Measurements from ENCODE around the gene KIF6.

DNA sequence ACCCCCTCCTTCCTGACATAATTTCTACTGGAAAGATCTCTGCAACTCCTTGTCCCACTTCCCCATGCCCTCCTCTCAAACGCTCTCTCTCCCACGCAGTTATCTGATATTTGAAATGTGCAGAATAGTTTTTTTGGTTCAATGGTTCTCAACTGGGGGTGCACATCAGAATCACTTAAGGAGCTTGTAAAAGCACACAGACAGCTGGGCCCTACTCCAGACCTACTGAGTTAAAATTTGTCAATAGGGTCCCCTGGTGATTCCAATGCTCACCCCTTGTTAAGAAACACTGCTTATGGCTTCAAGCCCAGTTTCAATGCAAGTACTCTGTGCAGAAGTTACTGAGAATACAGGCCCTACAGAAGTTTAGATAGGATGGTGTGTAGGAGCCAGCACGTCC lies 357.5 kb downstream of the KIF6 start:
- TF ChIP-seq POLR2A (IDR thresholded peaks at IDR 0.05), result no peak
- no peak for TF ChIP-seq CTCF (IDR thresholded peaks at IDR 0.05)
